HG02678 (cell line): ENCODE measurements around the gene MYL11.
"Not testable (repeated sequence)": the region's sequence is repeated elsewhere in the genome, so short reads cannot be mapped to it uniquely, and the experiment has no call there.

Experiments used
- ATAC-seq: cut with Tn5 transposase; IDR thresholded peaks from one replicate; pipeline ENCODE4 v1.9.1; 2021; ENCODE audit warnings: mild to moderate bottlenecking, moderate library complexity; ENCODE audit not compliant: unreplicated experiment

MYL11 gene, protein sequence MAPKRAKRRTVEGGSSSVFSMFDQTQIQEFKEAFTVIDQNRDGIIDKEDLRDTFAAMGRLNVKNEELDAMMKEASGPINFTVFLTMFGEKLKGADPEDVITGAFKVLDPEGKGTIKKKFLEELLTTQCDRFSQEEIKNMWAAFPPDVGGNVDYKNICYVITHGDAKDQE

DNA sequence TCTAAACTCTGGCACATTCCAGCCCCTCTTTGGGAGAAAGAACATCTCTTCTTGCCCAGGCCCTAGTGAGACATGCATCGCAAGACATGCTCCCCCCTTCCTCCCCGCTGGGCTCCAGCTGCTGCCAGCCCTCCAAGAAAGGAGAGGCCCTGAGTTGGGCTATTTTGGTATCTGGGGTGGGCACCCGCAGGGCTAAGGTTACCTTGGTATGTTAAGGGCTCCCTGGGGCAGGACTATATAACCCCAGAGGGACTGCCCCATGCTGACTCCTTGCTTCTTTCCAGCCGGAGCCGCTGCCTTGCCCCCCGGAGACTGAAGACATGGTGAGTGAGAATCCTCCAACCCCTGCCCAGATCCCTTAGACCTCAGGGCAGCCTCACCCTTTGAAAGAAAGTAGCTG, at the start of gene MYL11:
Gene MYL11 (plus strand): TSS at position 265 of the 400 bp plus-strand sequence. CDS start 56 bp downstream, at position 321.
- no peak for ATAC-seq

- peak; percentile 88 for ATAC-seq
Observed at GRCh38 chr16:30334473-30334989, 40.1 kb upstream of the MYL11 start.

- peak; percentile 72 for ATAC-seq
Observed at GRCh38 chr16:30335028-30335597, 39.5 kb upstream of the MYL11 start.

DNA sequence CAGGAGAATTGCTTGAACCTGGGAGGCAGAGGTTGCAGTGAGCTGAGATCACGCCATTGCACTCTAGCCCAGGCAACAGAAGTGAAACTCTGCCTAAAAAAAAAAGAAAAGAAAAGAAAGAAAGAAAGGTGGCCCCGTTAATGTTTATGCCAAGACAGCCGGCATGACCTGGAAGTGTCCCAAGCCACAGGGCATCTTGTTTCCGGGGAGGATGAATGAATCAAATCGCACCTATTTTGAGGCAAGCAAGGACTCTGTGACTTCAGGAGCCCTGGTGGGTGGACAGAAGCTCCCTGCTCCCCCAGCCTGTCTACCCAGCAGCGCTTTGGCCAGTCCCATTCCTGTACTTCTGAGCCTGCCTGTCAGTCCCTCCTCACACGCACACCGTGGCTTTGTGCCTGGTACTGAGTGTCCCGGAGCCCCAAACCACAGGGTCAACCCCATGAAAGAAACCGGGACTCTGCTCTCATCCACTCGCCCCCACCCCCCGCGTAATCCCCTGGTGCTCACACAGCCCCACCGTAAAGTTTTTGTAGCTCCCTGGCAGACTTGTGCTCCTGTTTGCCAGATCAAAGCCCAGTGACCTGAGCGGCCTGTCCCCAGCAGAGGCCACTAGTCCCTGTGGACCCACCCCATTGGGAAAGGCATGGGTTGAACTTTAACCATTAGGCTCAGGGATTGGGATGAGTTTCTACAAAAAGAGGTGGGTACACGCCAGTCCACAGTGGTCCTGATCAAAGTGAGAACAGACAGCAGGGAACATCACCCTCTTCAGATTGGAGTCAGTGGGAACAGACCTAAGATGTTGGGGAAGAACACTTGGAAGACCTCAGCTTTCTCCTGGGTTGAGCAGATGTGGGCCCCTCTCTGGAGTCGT, 38.8 kb upstream of the MYL11 start:
- peak; percentile 9 for ATAC-seq

- not testable (repeated sequence) for ATAC-seq
Observed at GRCh38 chr16:30337964-30338357, 36.6 kb upstream of the MYL11 start.

- ATAC-seq, result not testable (repeated sequence)
Observed at GRCh38 chr16:30338715-30339114, 35.9 kb upstream of the MYL11 start.

GRCh38 chr16:30340621-30341020, 34.0 kb upstream of the MYL11 start:
- no peak for ATAC-seq

- not testable (repeated sequence) for ATAC-seq
Observed at GRCh38 chr16:30341971-30342370, 32.6 kb upstream of the MYL11 start.

DNA sequence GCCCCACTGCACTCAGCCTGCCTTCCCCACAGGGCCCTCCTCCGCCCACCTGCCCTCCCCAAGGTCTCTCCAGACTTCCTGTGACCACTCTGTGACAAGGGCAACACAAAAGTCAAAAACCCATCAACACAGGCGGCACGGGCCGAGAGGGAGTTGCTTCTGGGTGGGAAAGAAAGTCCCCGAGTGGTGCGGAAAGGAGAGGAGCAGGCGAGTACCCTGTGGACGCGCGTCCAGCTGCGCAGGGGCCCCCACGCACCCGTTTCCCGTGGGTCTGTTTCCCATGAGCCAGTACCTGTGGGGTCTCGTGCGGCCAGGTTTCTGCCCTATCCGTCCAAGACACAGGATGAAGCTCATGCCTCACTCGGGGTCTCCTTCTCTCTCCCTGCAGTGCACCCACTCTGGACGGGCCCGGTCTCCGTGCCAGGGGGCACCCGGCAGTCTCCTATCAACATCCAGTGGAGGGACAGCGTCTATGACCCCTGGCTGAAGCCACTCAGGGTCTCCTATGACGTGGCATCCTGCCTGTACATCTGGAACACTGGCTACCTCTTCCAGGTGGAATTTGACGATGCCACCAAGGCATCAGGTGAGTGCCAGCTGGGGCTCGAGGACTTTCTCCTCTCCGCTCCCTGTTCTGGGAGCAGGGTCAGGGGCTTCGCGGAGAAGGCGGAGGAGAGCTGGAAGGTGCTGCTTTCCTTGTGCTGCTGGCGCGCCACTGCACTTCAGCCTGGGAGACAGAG, 31.7 kb upstream of the MYL11 start:
- no peak for ATAC-seq

DNA sequence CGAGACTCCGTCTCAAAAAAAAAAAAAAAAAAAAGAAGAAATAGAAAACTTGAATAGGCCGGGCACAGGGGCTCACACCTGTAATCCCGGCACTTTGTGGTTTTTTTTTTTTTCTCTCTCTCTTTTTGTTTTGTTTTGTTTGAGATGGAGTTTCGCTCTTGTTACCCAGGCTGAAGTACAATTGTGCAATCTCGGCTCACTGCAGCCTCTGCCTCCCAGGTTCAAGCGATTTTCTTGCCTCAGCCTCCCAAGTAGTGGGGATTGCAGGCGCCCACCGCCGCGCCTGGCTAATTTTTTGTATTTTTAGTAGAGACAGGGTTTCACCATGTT, 31.1 kb upstream of the MYL11 start:
- ATAC-seq, result not testable (repeated sequence)

GRCh38 chr16:30346286-30346685, 28.3 kb upstream of the MYL11 start:
- ATAC-seq, result no peak

DNA sequence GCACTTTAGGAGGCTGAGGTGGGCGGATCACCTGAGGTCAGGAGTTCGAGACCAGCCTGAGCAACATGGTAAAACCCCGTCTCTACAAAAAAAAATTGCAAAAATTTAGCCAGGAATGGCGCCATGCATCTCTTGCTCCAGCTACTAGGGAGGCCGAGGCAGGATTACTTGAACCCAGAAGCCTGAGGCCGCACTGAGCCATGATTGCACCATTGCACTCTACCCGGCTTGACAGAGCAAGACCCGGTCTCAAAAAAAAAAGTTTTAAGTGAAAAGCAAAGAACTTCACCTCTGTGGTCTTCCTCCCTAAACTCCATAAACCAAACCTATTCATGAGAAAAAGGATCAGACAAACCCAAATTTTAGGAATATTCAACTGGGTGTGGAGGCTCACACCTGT, 26.5 kb upstream of the MYL11 start:
- no peak for ATAC-seq

DNA sequence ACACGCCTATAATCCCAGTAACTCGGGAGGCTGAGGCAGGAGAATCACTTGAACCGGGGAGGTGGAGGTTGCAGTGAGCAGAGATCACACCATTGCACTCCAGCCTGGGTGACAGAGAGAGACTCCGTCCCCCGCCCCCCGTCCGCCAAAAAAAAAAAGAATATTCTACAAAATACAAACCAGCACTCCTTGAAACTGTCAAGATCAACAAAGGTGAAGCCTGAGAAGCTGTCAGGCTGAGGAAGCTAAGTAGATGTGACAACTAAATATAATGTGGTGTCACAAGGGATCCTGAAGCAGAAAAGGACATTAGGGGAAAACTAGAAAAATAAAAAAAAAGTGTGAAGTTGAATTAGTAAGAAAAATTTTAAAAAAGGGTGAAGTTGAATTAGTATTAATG, 25.7 kb upstream of the MYL11 start:
- ATAC-seq, result no peak

- ATAC-seq, result peak; percentile 37
Observed at GRCh38 chr16:30349675-30350074, 24.9 kb upstream of the MYL11 start.

GRCh38 chr16:30350134-30350871, 24.3 kb upstream of the MYL11 start:
- no peak for ATAC-seq

DNA sequence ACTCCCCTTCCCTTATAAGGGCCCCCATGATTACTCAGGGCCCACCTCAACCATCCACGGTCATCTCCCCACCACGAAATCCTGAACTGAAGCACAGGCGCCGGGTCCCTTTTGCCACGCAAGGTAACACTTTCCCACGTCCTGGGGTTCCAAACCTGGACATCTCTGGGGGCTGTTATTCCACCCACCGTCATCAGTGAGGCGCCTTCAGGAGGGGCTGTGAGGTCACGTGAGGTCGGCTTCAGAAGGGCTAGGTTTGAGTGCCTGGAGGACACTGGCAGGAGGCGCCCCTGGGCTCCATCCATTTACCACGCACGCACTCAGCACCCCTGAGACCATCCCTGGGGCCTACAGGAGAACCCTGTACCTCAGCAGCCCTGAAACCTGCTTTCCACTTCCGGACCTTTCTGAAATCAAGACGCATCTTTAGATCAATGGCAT, 23.6 kb upstream of the MYL11 start:
- ATAC-seq, result no peak

DNA sequence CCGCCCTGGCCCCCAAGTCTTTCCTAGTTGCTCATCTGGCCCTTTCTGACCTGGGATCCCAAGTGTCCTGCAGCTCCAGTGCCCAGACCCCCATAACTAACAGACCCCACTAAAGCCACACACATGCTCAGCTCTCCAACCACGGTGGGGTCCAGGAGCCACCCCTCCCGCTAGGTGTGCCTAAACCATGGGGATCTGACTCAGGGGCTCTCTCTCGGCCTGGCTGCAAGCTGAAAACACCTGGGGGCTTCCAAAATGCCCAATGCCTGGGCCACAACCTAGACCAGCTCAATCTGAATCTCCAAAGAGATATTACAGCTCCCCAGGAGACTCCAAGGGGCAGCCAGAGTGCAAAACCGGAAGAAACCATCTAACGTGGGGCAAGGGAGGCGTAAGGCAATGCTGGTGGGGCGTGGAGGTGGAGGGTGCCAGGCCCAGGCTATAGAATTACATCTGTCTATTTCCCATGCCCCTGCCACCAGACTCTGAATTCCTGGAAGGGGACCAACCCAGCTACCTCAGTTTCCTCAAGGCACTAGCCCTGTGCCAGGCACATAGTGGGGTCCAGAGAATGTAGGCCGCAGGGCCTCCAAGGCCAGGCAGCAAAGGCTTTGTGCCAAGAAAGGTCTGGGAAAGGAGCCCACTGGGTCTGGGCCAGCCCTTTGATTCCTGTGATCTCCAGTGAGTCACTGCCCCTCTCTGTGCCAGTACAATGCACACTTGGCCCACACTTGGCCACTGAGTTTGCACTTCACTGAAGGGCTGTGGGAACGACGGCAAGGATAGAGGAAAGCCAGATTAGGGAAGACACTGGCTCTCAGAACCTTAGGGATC, 22.8 kb upstream of the MYL11 start:
- ATAC-seq, result no peak

DNA sequence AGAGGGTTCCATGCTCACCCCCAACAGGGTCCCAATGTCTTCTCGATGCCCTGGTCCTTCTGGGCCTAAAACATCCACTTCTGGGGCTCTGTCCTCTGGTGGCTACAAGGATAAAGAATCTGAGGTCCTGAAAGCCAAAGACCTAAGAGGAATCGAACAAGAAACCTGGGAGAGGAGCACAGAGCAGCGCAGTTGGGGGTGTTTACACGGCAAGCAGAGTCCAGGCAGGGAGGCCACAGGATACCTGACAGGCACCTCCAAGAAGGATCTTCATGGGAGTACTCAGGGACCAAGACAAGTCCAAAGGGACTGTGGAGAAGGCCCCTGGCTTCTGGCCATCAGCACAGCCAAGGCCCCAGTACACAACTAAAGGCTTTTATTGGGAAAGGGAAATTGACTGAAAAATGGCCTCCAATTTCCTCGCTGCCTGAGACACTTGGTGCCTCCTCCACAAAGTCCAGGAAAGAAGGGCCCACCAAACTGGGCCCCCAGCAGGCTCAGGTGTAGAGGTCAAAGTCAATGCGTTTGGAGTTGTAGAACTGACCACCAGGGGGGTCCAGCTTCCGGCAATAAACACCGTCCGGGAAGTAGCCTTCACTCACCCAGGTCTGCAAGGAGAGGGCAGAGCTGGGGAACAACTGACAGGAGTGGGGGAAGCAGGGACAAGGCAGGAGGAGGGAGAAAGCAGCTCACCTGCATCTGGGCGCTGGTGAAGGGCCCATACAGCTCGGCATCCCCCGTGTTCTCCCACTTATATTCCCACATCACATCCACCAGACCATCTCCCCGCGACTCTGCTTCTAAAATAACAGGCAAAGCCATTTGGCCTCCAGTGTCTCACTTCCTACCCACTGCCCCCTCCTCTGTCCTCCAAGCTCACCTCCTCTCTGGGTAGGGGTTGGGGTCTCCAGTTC, 21.9 kb upstream of the MYL11 start:
- no peak for ATAC-seq
